SK-N-SH (cell line): ENCODE data around the gene LEFTY1. TPM values are rescaled to one million over a fixed set of nuclear protein-coding genes. Genes with fewer than 3 reads are reported as not detected.

Experiments
- CTCF ChIA-PET: fragments of 300-600, 350-600 bp; formaldehyde crosslinking; extraction: SDS; loops from one replicate; lab custom pipeline; 2021; lab: Yijun Ruan, JAX
- POLR2A ChIA-PET: fragments of 350-600 bp; sonication (Branson Sonifier 250); formaldehyde crosslinking; extraction: SDS; loops from one replicate; lab custom pipeline; 2020; ENCODE audit warnings: antibody characterized with exemption, inconsistent platforms; lab: Yijun Ruan, JAX
- DNase-seq: peaks from one replicate; pipeline ENCODE4 v3.0.0; 2012
- H2AFZ ChIP-seq: fragments of 200-600 bp; sonication (generic); 2 replicates; pipeline ENCODE4 v1.8.1; 2016; ENCODE audit warnings: antibody characterized with exemption, mild to moderate bottlenecking, low read depth
- H3F3A ChIP-seq: fragments of 200-600 bp; sonication (generic); replicated peaks from 2 replicates; pipeline ENCODE3; 2016; ENCODE audit warnings: antibody characterized with exemption, mild to moderate bottlenecking; ENCODE audit not compliant: insufficient read depth
- H3K27ac ChIP-seq, 2 experiments: fragments of 200-500 bp in 1 of 2; fragments of 200-600 bp in 1 of 2; sonication (Bioruptor generic) in 1 of 2; sonication (generic), shearing (Covaris generic) in 1 of 2; 2 replicates each; pipeline versions ENCODE4 v1.5.1 to v1.6.1; 2014 to 2016; ENCODE audit warnings: low read depth in 2 of 2, inconsistent platforms in 1 of 2, low read length in 1 of 2, mild to moderate bottlenecking in 1 of 2, mixed read lengths in 1 of 2
- H3K27me3 ChIP-seq: fragments of 200-600 bp; sonication (generic), shearing (Covaris generic); 2 replicates; pipeline ENCODE4 v1.6.1; 2016; ENCODE audit warnings: mixed run types; ENCODE audit not compliant: insufficient read depth
- H3K36me3 ChIP-seq, 2 experiments: fragments of 200-500 bp in 1 of 2; fragments of 200-600 bp in 1 of 2; sonication (Bioruptor generic) in 1 of 2; sonication (generic) in 1 of 2; replicated peaks in 1 of 2; 2 replicates each; pipeline versions ENCODE3 to v1.5.1; 2014 to 2016; ENCODE audit warnings: low read length in 1 of 2, mild to moderate bottlenecking in 1 of 2; ENCODE audit not compliant: insufficient read depth in 2 of 2, control insufficient read depth in 1 of 2
- H3K4me1 ChIP-seq, 2 experiments: fragments of 200-500 bp in 1 of 2; fragments of 200-600 bp in 1 of 2; sonication (Bioruptor generic) in 1 of 2; sonication (generic), shearing (Covaris generic) in 1 of 2; 2 replicates each; pipeline versions ENCODE4 v1.5.1 to v1.6.1; 2014 to 2016; ENCODE audit warnings: low read depth in 1 of 2, low read length in 1 of 2, mixed run types in 1 of 2; ENCODE audit not compliant: insufficient read depth in 2 of 2, control insufficient read depth in 1 of 2
- H3K4me2 ChIP-seq: fragments of 200-600 bp; sonication (generic), shearing (Covaris generic); 2 replicates; pipeline ENCODE4 v1.6.1; 2017; ENCODE audit warnings: mixed run types
- H3K4me3 ChIP-seq, 2 experiments: fragments of 200-500 bp in 1 of 2; fragments of 200-600 bp in 1 of 2; sonication (Bioruptor generic) in 1 of 2; sonication (generic), shearing (Covaris generic) in 1 of 2; 2 replicates each; pipeline versions ENCODE4 v1.5.1 to v1.8.1; 2014 to 2016; ENCODE audit warnings: low read depth in 2 of 2, inconsistent platforms in 1 of 2, low read length in 1 of 2, mild to moderate bottlenecking in 1 of 2, mixed read lengths in 1 of 2, moderate library complexity in 1 of 2
- H3K79me2 ChIP-seq: fragments of 200-600 bp; sonication (generic); 2 replicates; pipeline ENCODE4 v1.8.1; 2017; ENCODE audit warnings: mild to moderate bottlenecking; ENCODE audit not compliant: insufficient read depth
- H3K9ac ChIP-seq: fragments of 200-600 bp; sonication (generic); 2 replicates; pipeline ENCODE4 v1.6.1; 2017; ENCODE audit warnings: mixed run types
- H3K9me2 ChIP-seq: fragments of 200-600 bp; sonication (generic); 2 replicates; pipeline ENCODE4 v1.6.1; 2017; ENCODE audit warnings: mixed run types
- H3K9me3 ChIP-seq: fragments of 200-600 bp; sonication (generic); 2 replicates; pipeline ENCODE4 v1.6.1; 2017; ENCODE audit warnings: mixed run types, mild to moderate bottlenecking, moderate library complexity
- H4K20me1 ChIP-seq: fragments of 200-600 bp; sonication (generic); 2 replicates; pipeline ENCODE4 v1.6.1; 2017; ENCODE audit warnings: mild to moderate bottlenecking, mixed run types; ENCODE audit not compliant: insufficient read depth
- CHD2 ChIP-seq: fragments of 150-350 bp; IDR thresholded peaks from 2 replicates; pipeline ENCODE4 v1.6.1; 2018; ENCODE audit warnings: low read length; ENCODE audit not compliant: partially characterized antibody
- FOSL2 ChIP-seq: IDR thresholded peaks from 2 replicates; pipeline ENCODE4 v1.4.0; 2012; ENCODE audit warnings: low read depth, mild to moderate bottlenecking, moderate library complexity, borderline replicate concordance
- FOXJ3 ChIP-seq: sonication (generic); formaldehyde crosslinking; IDR thresholded peaks from 2 replicates; pipeline ENCODE4 v1.5.1; 2020; ENCODE audit warnings: mild to moderate bottlenecking, missing genetic modification reagents
- GATA2 ChIP-seq: sonication (generic); formaldehyde crosslinking; IDR thresholded peaks from 2 replicates; pipeline ENCODE4 v1.5.0; 2020; ENCODE audit warnings: mild to moderate bottlenecking, missing genetic modification reagents
- JUND ChIP-seq: IDR thresholded peaks from 2 replicates; pipeline ENCODE4 v1.4.0; 2012
- NRF1 ChIP-seq: IDR thresholded peaks from 2 replicates; pipeline ENCODE4 v1.6.1; 2012; ENCODE audit warnings: low read depth, mild to moderate bottlenecking, low read length
- PBX3 ChIP-seq: IDR thresholded peaks from 2 replicates; pipeline ENCODE4; 2012
- POLR2AphosphoS5 ChIP-seq: IDR thresholded peaks from 2 replicates; pipeline ENCODE4 v1.6.1; 2012; ENCODE audit warnings: low read depth, low read length
- RAD21 ChIP-seq: IDR thresholded peaks from 2 replicates; pipeline ENCODE4 v1.6.1; 2012; ENCODE audit warnings: mild to moderate bottlenecking, low read length
- RCOR1 ChIP-seq: fragments of 150-350 bp; IDR thresholded peaks from 2 replicates; pipeline ENCODE4 v1.6.1; 2017; ENCODE audit warnings: antibody characterized with exemption, low read length
- REST ChIP-seq: IDR thresholded peaks from 2 replicates; pipeline ENCODE4 v1.6.1; 2012; ENCODE audit warnings: mild to moderate bottlenecking, low read depth, low read length, moderate library complexity
- RFX5 ChIP-seq: IDR thresholded peaks from 2 replicates; pipeline ENCODE4 v1.6.1; 2012; ENCODE audit warnings: mild to moderate bottlenecking, improper control_type of control experiment, low read length
- SMC3 ChIP-seq: IDR thresholded peaks from 2 replicates; pipeline ENCODE4 v1.6.1; 2012; ENCODE audit warnings: low read depth, low read length, improper control_type of control experiment
- TAF1 ChIP-seq: IDR thresholded peaks from 2 replicates; pipeline ENCODE4 v1.6.1; 2012; ENCODE audit warnings: low read depth, mild to moderate bottlenecking, low read length, moderate library complexity, borderline replicate concordance
- TCF12 ChIP-seq: IDR thresholded peaks from 2 replicates; pipeline ENCODE4 v1.4.0; 2012
- USF2 ChIP-seq: fragments of 150-350 bp; IDR thresholded peaks from 2 replicates; pipeline ENCODE4 v1.6.1; 2017; ENCODE audit warnings: antibody characterized with exemption, low read length, low read depth, borderline replicate concordance
- ZBTB33 ChIP-seq: IDR thresholded peaks from 2 replicates; pipeline ENCODE4 v1.4.0; 2012; ENCODE audit warnings: low read depth, borderline replicate concordance
- WGBS: methylation state at CpG from one replicate; pipeline ENCODE4 v1.1.6; 2017; ENCODE audit warnings: low lambda C conversion rate; 5-methylcytosine and 5-hydroxymethylcytosine counted together
- polyA plus RNA-seq, 3 experiments: library from polyadenylated mRNA; depleted of rRNA; stranded (reverse); fragments of >200 nt; gene quantifications; 2 replicates each; pipeline ENCODE4 v1.2.3, GENCODE V29; 2012
- TF ChIP-seq, protein P1 (sequence below): fragments of 150-350 bp; IDR thresholded peaks from 2 replicates; pipeline ENCODE4 v1.6.1; 2016; ENCODE audit warnings: mild to moderate bottlenecking, low read depth, low read length
- TF ChIP-seq, protein P2 (sequence below): fragments of 200-600 bp; sonication (generic); IDR thresholded peaks from 2 replicates; pipeline ENCODE4 v1.6.1; 2017; ENCODE audit warnings: antibody characterized with exemption, mild to moderate bottlenecking, moderate library complexity
- TF ChIP-seq, protein P3 (sequence below): IDR thresholded peaks from 2 replicates; pipeline ENCODE4 v1.4.0; 2012; ENCODE audit warnings: low read depth

The LEFTY1 gene
- polyA plus RNA-seq, 1 of the 3 experiments (the other 2 are of a cell fraction), result 0.07 TPM

DNA sequence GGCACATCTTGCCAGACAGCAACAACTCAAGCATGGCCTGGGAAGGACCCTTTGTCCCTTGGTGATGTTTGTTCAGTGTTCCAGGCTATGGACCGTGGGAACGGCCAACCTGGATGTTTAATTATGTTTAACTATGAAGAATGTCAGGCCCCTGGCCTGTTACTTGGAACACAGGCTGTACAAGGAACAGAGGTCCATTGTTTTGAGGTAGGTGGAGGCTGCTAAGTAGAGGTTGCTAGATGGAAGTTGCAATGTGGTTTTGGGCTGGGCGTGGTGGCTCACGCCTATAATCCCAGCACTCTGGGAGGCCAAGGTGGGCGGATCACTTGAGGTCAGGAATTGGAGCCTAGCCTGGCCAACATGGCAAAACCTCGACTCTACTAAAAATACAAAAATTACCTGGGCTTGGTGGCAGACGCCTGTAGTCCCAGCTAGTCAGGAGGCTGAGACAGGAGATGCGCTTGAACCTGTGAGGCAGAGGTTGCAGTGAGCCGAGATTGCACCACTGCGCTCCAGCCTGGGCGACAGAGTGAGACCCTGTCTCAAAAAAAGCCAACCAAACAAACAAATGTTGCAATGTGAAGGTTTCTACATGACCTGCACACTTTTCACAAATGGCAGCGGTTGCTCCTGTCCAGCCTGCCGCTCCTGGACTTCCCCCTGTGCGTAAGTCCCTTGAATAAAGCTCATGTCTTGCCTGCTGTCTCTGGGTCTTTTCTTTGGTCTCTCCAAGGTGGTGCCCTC, 2.5 kb upstream of the LEFTY1 start:
- no peaks in the 10 kb centered on the region; a peak in 1 of 4 replicates for H3K4me1 ChIP-seq
- no peak overlapping the region for H3K27ac ChIP-seq
- no peaks in the 10 kb centered on the region for H3K27me3 ChIP-seq
- no peak overlapping the region for H3K9ac ChIP-seq
- no peaks in the 10 kb centered on the region for H3K9me3 ChIP-seq
- no peaks in the 10 kb centered on the region for H3F3A ChIP-seq
- TF ChIP-seq CHD2 (no peak), RCOR1 (no peak), PBX3 (no peak), FOXJ3 (CRISPR knock-in tag) (no peak), POLR2AphosphoS5 (no peak), USF2 (no peak), SMC3 (no peak), GATA2 (CRISPR knock-in tag) (no peak), FOSL2 (no peak), TCF12 (no peak), RAD21 (no peak), TAF1 (no peak), ZBTB33 (no peak), NRF1 (no peak), JUND (no peak), RFX5 (no peak), REST (no peak)
- TF ChIP-seq, protein P1, sequence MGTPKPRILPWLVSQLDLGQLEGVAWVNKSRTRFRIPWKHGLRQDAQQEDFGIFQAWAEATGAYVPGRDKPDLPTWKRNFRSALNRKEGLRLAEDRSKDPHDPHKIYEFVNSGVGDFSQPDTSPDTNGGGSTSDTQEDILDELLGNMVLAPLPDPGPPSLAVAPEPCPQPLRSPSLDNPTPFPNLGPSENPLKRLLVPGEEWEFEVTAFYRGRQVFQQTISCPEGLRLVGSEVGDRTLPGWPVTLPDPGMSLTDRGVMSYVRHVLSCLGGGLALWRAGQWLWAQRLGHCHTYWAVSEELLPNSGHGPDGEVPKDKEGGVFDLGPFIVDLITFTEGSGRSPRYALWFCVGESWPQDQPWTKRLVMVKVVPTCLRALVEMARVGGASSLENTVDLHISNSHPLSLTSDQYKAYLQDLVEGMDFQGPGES, result no peak
- TF ChIP-seq, protein P2, sequence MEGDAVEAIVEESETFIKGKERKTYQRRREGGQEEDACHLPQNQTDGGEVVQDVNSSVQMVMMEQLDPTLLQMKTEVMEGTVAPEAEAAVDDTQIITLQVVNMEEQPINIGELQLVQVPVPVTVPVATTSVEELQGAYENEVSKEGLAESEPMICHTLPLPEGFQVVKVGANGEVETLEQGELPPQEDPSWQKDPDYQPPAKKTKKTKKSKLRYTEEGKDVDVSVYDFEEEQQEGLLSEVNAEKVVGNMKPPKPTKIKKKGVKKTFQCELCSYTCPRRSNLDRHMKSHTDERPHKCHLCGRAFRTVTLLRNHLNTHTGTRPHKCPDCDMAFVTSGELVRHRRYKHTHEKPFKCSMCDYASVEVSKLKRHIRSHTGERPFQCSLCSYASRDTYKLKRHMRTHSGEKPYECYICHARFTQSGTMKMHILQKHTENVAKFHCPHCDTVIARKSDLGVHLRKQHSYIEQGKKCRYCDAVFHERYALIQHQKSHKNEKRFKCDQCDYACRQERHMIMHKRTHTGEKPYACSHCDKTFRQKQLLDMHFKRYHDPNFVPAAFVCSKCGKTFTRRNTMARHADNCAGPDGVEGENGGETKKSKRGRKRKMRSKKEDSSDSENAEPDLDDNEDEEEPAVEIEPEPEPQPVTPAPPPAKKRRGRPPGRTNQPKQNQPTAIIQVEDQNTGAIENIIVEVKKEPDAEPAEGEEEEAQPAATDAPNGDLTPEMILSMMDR, result no peak
- TF ChIP-seq, protein P3, sequence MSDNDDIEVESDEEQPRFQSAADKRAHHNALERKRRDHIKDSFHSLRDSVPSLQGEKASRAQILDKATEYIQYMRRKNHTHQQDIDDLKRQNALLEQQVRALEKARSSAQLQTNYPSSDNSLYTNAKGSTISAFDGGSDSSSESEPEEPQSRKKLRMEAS, result no peak
- DNase-seq, result no peak
- H2AFZ ChIP-seq, result no peak overlapping the region
- H3K9me2 ChIP-seq, result no peaks in the 10 kb centered on the region
- no peaks in the 10 kb centered on the region for H4K20me1 ChIP-seq
- H3K4me3 ChIP-seq, result no peak overlapping the region
- no peaks in the 10 kb centered on the region for H3K79me2 ChIP-seq
- no peak overlapping the region for H3K4me2 ChIP-seq
- WGBS, result 98% methylated on average over 13 of the region's 14 CpGs
- CTCF ChIA-PET, result interaction anchor here (1.2 kb wide), 1 partner anchor 417 kb away, joined by 3 read pairs; no protein-coding TSS in a partner anchor
- POLR2A ChIA-PET, result no interaction called here
- no peaks in the 10 kb centered on the region for H3K36me3 ChIP-seq
